ENCODE data around the gene AUH.
"Not testable (repeated sequence)": the region's sequence is repeated elsewhere in the genome, so short reads cannot be mapped to it uniquely, and the experiment has no call there.

AUH gene
- 17.5 to 23.3 (median 20.7) reads per million in 4 experiments for total RNA-seq

GRCh38 chr9:91361291-91362050 is at the start of gene AUH:
TSS of gene AUH (minus strand) at chr9:91361918. CDS start at chr9:91361889, 29 bp downstream.
- peak; percentile 74 for DNase-seq

- no peak for DNase-seq
Observed at GRCh38 chr9:91411096-91411771, 49.5 kb upstream of the AUH start.

- DNase-seq = no peak
Observed at GRCh38 chr9:91410161-91410560, 48.4 kb upstream of the AUH start.

- DNase-seq = no peak
Observed at GRCh38 chr9:91408475-91408874, 46.8 kb upstream of the AUH start.

GRCh38 chr9:91407580-91408318 is 46.0 kb upstream of the AUH start:
- DNase-seq = no peak

GRCh38 chr9:91405343-91406077 is 43.8 kb upstream of the AUH start:
- DNase-seq = no peak

- no peak for DNase-seq
Observed at GRCh38 chr9:91403665-91404543, 42.2 kb upstream of the AUH start.

- DNase-seq = no peak
Observed at GRCh38 chr9:91398926-91399325, 37.2 kb upstream of the AUH start.

GRCh38 chr9:91395553-91396471 is 34.1 kb upstream of the AUH start:
- no peak for DNase-seq

GRCh38 chr9:91395106-91395552 is 33.4 kb upstream of the AUH start:
- DNase-seq = no peak

- DNase-seq = no peak
Observed at GRCh38 chr9:91393826-91394225, 32.1 kb upstream of the AUH start.

GRCh38 chr9:91392435-91392834 is 30.7 kb upstream of the AUH start:
- no peak for DNase-seq

GRCh38 chr9:91391818-91392217 is 30.1 kb upstream of the AUH start:
- no peak for DNase-seq

GRCh38 chr9:91391412-91391811 is 29.7 kb upstream of the AUH start:
- no peak for DNase-seq

- not testable (repeated sequence) for DNase-seq
Observed at GRCh38 chr9:91389686-91390085, 28.0 kb upstream of the AUH start.

GRCh38 chr9:91386765-91387164 is 25.0 kb upstream of the AUH start:
- no peak for DNase-seq

- DNase-seq = no peak
Observed at GRCh38 chr9:91384954-91385353, 23.2 kb upstream of the AUH start.

GRCh38 chr9:91383577-91383976 is 21.9 kb upstream of the AUH start:
- DNase-seq = no peak

GRCh38 chr9:91382298-91382697 is 20.6 kb upstream of the AUH start:
- no peak for DNase-seq

GRCh38 chr9:91379426-91379825 is 17.7 kb upstream of the AUH start:
- DNase-seq = no peak

GRCh38 chr9:91378695-91379127 is 17.0 kb upstream of the AUH start:
- DNase-seq = no peak
